Breast epithelium (tissue), 4 donors: ENCODE data around the gene AHCYL2. TPM values are rescaled to one million over a fixed set of nuclear protein-coding genes. Genes with fewer than 3 reads are reported as not detected.

Source experiments
- DNase-seq, 2 donors: peaks; one replicate each; pipeline ENCODE4 v3.0.0-alpha.2; 2019; ENCODE audit warnings: low spot score in 2 of 2
- H3K27ac ChIP-seq, 2 donors: fragments of 200-600 bp; sonication (generic) in 1 of 2; one replicate each; pipeline ENCODE4 v1.5.1; 2016 to 2019; ENCODE audit warnings: mild to moderate bottlenecking in 1 of 2
- H3K27me3 ChIP-seq, 2 donors: fragments of 200-600 bp; sonication (generic) in 1 of 2; one replicate each; pipeline versions ENCODE4 v1.5.1 to v1.6.0; 2017 to 2019; ENCODE audit warnings: control low read depth in 1 of 2, mild to moderate bottlenecking in 1 of 2
- H3K36me3 ChIP-seq: fragments of 200-600 bp; one replicate; pipeline ENCODE4 v1.5.1; 2019
- H3K4me1 ChIP-seq, 2 donors: fragments of 200-600 bp; sonication (generic); one replicate each; pipeline ENCODE4 v1.5.1; 2016 to 2019; ENCODE audit warnings: control low read depth in 1 of 2
- H3K4me3 ChIP-seq, 3 donors: fragments of 200-600 bp; sonication (generic); 1 replicate in 2 of 3; 2 replicates in 1 of 3; pipeline ENCODE4 v1.5.1; 2016 to 2019; ENCODE audit warnings: mild to moderate bottlenecking in 3 of 3, moderate library complexity in 2 of 3
- H3K9me3 ChIP-seq, 2 donors: fragments of 200-600 bp; sonication (generic) in 1 of 2; one replicate each; pipeline ENCODE4 v1.5.1; 2016 to 2019; ENCODE audit warnings: control low read depth in 1 of 2
- CTCF ChIP-seq, 3 donors: fragments of 450-650 bp; IDR thresholded peaks; one replicate each; pipeline ENCODE4 v1.5.1; 2016 to 2017; ENCODE audit warnings: antibody characterized with exemption in 3 of 3, mild to moderate bottlenecking in 3 of 3, moderate library complexity in 3 of 3
- POLR2A ChIP-seq: fragments of 450-650 bp; IDR thresholded peaks from one replicate; pipeline ENCODE4 v1.6.1; 2016; ENCODE audit warnings: antibody characterized with exemption, mild to moderate bottlenecking, moderate library complexity
- POLR2AphosphoS5 ChIP-seq, 3 donors: sonication (generic); formaldehyde crosslinking; IDR thresholded peaks; one replicate each; pipeline ENCODE4 v1.6.1; 2017; ENCODE audit warnings: antibody characterized with exemption in 3 of 3
- intact Hi-C: fragments of 100-400 bp; cut with DNase I; formaldehyde crosslinking; loops from one replicate; pipeline ENCODE4 v1.15.1; 2023; ENCODE audit warnings: low total_unique reads
- total RNA-seq, 3 donors: library from RNA; depleted of rRNA; stranded (reverse); fragments of >200 nt; gene quantifications; one replicate each; pipeline ENCODE4 v1.1.0, GENCODE V29; 2016

AHCYL2 gene
- total RNA-seq, 3 donors from 2014 or later, result 19.0 to 24.7 (median 21.8) TPM

- TF ChIP-seq POLR2AphosphoS5 (IDR thresholded peaks at IDR 0.05) (no peak), CTCF (IDR thresholded peaks at IDR 0.05) (no peak)
- no peak for DNase-seq
- Histone ChIP-seq H3K36me3 (no peaks in the 10 kb centered on the region), H3K9me3 (no peaks in the 10 kb centered on the region), H3K27me3 (no peaks in the 10 kb centered on the region), H3K4me1 (no peaks in the 10 kb centered on the region), H3K4me3 (no peak overlapping the region), H3K27ac (no peak overlapping the region)
- intact Hi-C loops, result no loop called here
These were observed 163.7 kb downstream of the AHCYL2 start for GRCh38 chr7:129388333-129389098.

- intact Hi-C loops, result no loop called here
- Histone ChIP-seq H3K9me3 (no peaks in the 10 kb centered on the region), H3K27ac (no peak overlapping the region), H3K27me3 (no peaks in the 10 kb centered on the region), H3K4me1 (no peaks in the 10 kb centered on the region), H3K36me3 (no peaks in the 10 kb centered on the region), H3K4me3 (no peak overlapping the region)
- TF ChIP-seq CTCF (IDR thresholded peaks at IDR 0.05) (no peak), POLR2AphosphoS5 (IDR thresholded peaks at IDR 0.05) (no peak), POLR2A (no peak)
- no peak for DNase-seq
These were observed 165.0 kb downstream of the AHCYL2 start for GRCh38 chr7:129389829-129390228.

GRCh38 chr7:129390314-129390713 is 165.5 kb downstream of the AHCYL2 start:
- TF ChIP-seq POLR2AphosphoS5 (IDR thresholded peaks at IDR 0.05), result no peak
- TF ChIP-seq POLR2A, result no peak
- TF ChIP-seq CTCF (IDR thresholded peaks at IDR 0.05), result no peak
- no peaks in the 10 kb centered on the region for H3K9me3 ChIP-seq
- no peak overlapping the region for H3K4me3 ChIP-seq
- no peak overlapping the region for H3K27ac ChIP-seq
- no peaks in the 10 kb centered on the region for H3K27me3 ChIP-seq
- no peak for DNase-seq
- no peaks in the 10 kb centered on the region for H3K36me3 ChIP-seq
- no peaks in the 10 kb centered on the region for H3K4me1 ChIP-seq
- intact Hi-C loops, result no loop called here

- no peak for DNase-seq
- no peaks in the 10 kb centered on the region for H3K9me3 ChIP-seq
- no peaks in the 10 kb centered on the region for H3K4me1 ChIP-seq
- H3K27me3 ChIP-seq, result no peaks in the 10 kb centered on the region
- no peaks in the 10 kb centered on the region for H3K36me3 ChIP-seq
- H3K27ac ChIP-seq, result no peak overlapping the region
- intact Hi-C loops, result no loop called here
- TF ChIP-seq POLR2AphosphoS5 (IDR thresholded peaks at IDR 0.05) (no peak), POLR2A (no peak), CTCF (IDR thresholded peaks at IDR 0.05) (no peak)
- H3K4me3 ChIP-seq, result no peak overlapping the region
These were observed 166.8 kb downstream of the AHCYL2 start for GRCh38 chr7:129391546-129392171.

- intact Hi-C loops, result no loop called here
- TF ChIP-seq POLR2AphosphoS5 (IDR thresholded peaks at IDR 0.05), result no peak
- TF ChIP-seq CTCF (IDR thresholded peaks at IDR 0.05), result no peak
- no peak for TF ChIP-seq POLR2A
- Histone ChIP-seq H3K9me3 (no peaks in the 10 kb centered on the region), H3K4me1 (no peaks in the 10 kb centered on the region), H3K4me3 (no peak overlapping the region), H3K36me3 (no peaks in the 10 kb centered on the region), H3K27ac (no peak overlapping the region), H3K27me3 (no peaks in the 10 kb centered on the region)
- DNase-seq, result no peak
These were observed 168.4 kb downstream of the AHCYL2 start for GRCh38 chr7:129393255-129393654.
